Thoracic aorta (tissue), 2 donors: ENCODE measurements around the gene GAMT. TPM values are rescaled to one million over a fixed set of nuclear protein-coding genes. Genes with fewer than 3 reads are reported as not detected.

Experiments used
- ATAC-seq: fragments of 150-250 bp; one replicate; pipeline ENCODE4 v1.8.0; 2017; ENCODE audit warnings: low read depth; ENCODE audit not compliant: insufficient number of reproducible peaks, low FRiP score
- DNase-seq: peaks from one replicate; pipeline ENCODE4 v3.0.0-alpha.2; 2020; ENCODE audit warnings: low spot score
- H3K27ac ChIP-seq, 2 donors: fragments of 200-600 bp; sonication (generic); 1 replicate in 1 of 2; 2 replicates in 1 of 2; pipeline ENCODE4 v1.5.1; 2016; ENCODE audit warnings: mild to moderate bottlenecking in 2 of 2, moderate library complexity in 2 of 2
- H3K27me3 ChIP-seq: fragments of 200-600 bp; sonication (generic); replicated peaks from 2 replicates; pipeline ENCODE4 v1.6.0; 2016; ENCODE audit warnings: mild to moderate bottlenecking; ENCODE audit not compliant: insufficient read depth
- H3K36me3 ChIP-seq: fragments of 200-600 bp; sonication (generic); one replicate; pipeline ENCODE4 v1.5.1; 2016
- H3K4me1 ChIP-seq, 2 donors: fragments of 200-600 bp; sonication (generic); 1 replicate in 1 of 2; 2 replicates in 1 of 2; pipeline versions ENCODE4 v1.5.1 to v1.6.0; 2016; ENCODE audit warnings: low read depth in 2 of 2, mild to moderate bottlenecking in 1 of 2; ENCODE audit not compliant: control insufficient read depth in 1 of 2
- H3K4me3 ChIP-seq: fragments of 200-600 bp; sonication (generic); 2 replicates; pipeline ENCODE4 v1.5.1; 2016; ENCODE audit warnings: mild to moderate bottlenecking
- H3K9me3 ChIP-seq: fragments of 200-600 bp; sonication (generic); 2 replicates; pipeline ENCODE4 v1.5.1; 2016
- total RNA-seq, 2 donors: library from RNA; depleted of rRNA; stranded (reverse); fragments of >200 nt; gene quantifications; one replicate each; pipeline versions ENCODE4 v1.1.0 to v1.2.3, GENCODE V29; 2016
- TF ChIP-seq, protein P1 (sequence below): fragments of 200-600 bp; sonication (generic); IDR thresholded peaks from one replicate; pipeline ENCODE4 v1.5.1; 2019; ENCODE audit warnings: antibody characterized with exemption

The GAMT gene
- total RNA-seq, 2 donors from 2014 or later, result 27.6 to 55.1 TPM

GRCh38 chr19:1361601-1362386, 39.5 kb downstream of the GAMT start:
- no peak for ATAC-seq
- peaks cover 28% of the 10 kb centered on the region for H3K36me3 ChIP-seq

DNA sequence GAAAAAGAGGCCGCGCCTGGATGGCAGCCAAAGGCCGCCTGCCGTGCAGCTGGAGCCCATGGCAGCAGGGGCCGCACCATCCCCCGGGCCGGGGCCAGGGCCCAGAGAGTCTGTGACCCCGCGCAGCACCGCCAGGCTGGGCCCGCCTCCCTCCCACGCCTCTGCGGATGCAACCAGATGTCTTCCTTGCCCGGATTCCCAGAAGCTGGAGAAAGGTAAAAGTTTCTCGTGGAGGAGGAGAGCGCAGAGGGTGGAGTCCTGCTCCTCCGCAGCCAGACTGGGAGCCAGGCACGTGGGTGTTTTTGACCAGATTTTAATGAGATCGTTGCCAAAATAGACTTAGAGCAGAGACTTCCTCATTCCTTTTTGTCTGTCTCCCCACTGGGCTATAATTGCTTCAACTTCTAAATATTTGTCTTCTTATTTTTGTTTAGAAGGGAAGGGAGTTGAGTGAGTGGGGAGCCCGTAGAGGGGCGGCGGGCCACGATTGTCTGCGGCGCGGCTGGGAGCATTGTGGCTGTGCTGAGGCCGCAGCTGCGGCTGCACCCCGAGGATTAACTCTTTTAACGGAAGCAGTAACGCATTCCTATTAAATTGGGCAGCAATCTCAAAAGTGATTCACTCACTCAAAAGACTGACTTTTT, 40.4 kb downstream of the GAMT start:
- peak overlapping the region; percentile 58 for H3K4me3 ChIP-seq
- no peaks in the 10 kb centered on the region for H3K27me3 ChIP-seq
- TF ChIP-seq, protein P1, sequence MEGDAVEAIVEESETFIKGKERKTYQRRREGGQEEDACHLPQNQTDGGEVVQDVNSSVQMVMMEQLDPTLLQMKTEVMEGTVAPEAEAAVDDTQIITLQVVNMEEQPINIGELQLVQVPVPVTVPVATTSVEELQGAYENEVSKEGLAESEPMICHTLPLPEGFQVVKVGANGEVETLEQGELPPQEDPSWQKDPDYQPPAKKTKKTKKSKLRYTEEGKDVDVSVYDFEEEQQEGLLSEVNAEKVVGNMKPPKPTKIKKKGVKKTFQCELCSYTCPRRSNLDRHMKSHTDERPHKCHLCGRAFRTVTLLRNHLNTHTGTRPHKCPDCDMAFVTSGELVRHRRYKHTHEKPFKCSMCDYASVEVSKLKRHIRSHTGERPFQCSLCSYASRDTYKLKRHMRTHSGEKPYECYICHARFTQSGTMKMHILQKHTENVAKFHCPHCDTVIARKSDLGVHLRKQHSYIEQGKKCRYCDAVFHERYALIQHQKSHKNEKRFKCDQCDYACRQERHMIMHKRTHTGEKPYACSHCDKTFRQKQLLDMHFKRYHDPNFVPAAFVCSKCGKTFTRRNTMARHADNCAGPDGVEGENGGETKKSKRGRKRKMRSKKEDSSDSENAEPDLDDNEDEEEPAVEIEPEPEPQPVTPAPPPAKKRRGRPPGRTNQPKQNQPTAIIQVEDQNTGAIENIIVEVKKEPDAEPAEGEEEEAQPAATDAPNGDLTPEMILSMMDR, result no peak
- H3K9me3 ChIP-seq, result no peaks in the 10 kb centered on the region
- no peak for DNase-seq
- H3K27ac ChIP-seq, result peak overlapping the region; percentile 65 to 71
- H3K4me1 ChIP-seq, result peaks cover 12 to 57% of the 10 kb centered on the region in 2 donors
- H3K36me3 ChIP-seq, result peaks cover 19% of the 10 kb centered on the region
- no peak for ATAC-seq

More at GRCh38 chr19:1361601-1362386, 39.5 kb downstream of the GAMT start:
- peak overlapping the region; percentile 58 for H3K4me3 ChIP-seq
- TF ChIP-seq, protein P1, result no peak
- peak overlapping the region; percentile 65 to 71 for H3K27ac ChIP-seq
- H3K27me3 ChIP-seq, result no peaks in the 10 kb centered on the region
- no peak for DNase-seq
- no peaks in the 10 kb centered on the region for H3K9me3 ChIP-seq
- H3K4me1 ChIP-seq, result peaks cover 8 to 48% of the 10 kb centered on the region in 2 donors

DNA sequence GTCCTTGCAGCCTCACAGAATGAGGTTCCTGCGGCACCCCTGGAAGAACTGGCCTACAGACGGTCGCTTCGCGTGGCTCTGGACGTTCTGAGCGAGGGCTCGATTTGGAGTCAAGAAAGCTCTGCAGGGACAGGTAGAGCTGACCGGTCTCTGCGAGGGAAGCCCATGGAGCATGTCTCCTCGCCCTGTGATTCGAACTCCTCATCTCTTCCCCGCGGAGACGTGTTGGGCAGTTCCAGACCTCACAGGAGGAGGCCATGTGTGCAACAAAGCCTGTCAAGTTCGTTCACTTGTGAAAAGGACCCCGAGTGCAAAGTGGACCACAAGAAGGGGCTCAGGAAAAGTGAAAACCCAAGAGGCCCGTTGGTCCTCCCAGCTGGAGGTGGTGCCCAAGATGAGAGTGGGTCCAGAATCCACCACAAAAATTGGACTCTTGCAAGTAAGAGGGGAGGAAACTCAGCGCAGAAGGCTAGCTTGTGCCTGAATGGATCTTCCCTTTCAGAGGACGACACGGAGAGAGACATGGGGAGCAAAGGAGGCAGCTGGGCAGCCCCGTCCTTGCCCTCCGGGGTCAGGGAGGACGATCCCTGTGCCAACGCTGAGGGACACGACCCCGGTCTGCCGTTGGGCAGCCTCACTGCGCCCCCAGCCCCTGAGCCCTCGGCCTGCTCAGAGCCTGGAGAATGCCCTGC, 41.1 kb downstream of the GAMT start:
- DNase-seq, result no peak
- Histone ChIP-seq H3K4me3 (peak overlapping the region; percentile 58), H3K4me1 (peaks cover 12 to 61% of the 10 kb centered on the region in 2 donors), H3K9me3 (no peaks in the 10 kb centered on the region), H3K36me3 (peaks cover 15% of the 10 kb centered on the region), H3K27ac (peak overlapping the region; percentile 65 to 71), H3K27me3 (no peaks in the 10 kb centered on the region)
- no peak for ATAC-seq
- TF ChIP-seq, protein P1, result no peak

GRCh38 chr19:1357531-1358109, 43.7 kb downstream of the GAMT start:
- Histone ChIP-seq H3K27me3 (no peaks in the 10 kb centered on the region), H3K36me3 (peaks cover 6% of the 10 kb centered on the region), H3K4me3 (no peak overlapping the region), H3K4me1 (peaks cover 16 to 62% of the 10 kb centered on the region in 2 donors), H3K27ac (no peak overlapping the region), H3K9me3 (no peaks in the 10 kb centered on the region)
- no peak for DNase-seq
- TF ChIP-seq, protein P1, result no peak
- no peak for ATAC-seq
